Spleen (tissue), 11 donors: ENCODE measurements around the gene SLC39A1. TPM values are rescaled to one million over a fixed set of nuclear protein-coding genes. Genes with fewer than 3 reads are reported as not detected.

ENCODE experiments used
- DNase-seq: peaks from one replicate; pipeline ENCODE4 v3.0.0-alpha.2; 2020
- H3K27ac ChIP-seq, 8 donors: fragments of 200-600 bp; sonication (generic) in 7 of 8; 1 replicate in 4 of 8; 2 replicates in 4 of 8; pipeline versions ENCODE4 v1.5.0 to v1.8.0; 2016 to 2021; ENCODE audit warnings: inconsistent platforms in 4 of 8, mild to moderate bottlenecking in 4 of 8, moderate library complexity in 1 of 8
- H3K27me3 ChIP-seq, 7 donors: fragments of 200-600 bp; sonication (generic) in 6 of 7; replicated peaks in 1 of 7; 1 replicate in 4 of 7; 2 replicates in 3 of 7; pipeline versions ENCODE4 v1.5.0 to v1.8.0; 2016 to 2021; ENCODE audit warnings: inconsistent platforms in 3 of 7, mild to moderate bottlenecking in 1 of 7
- H3K36me3 ChIP-seq, 6 donors: fragments of 200-600 bp; sonication (generic) in 5 of 6; 1 replicate in 4 of 6; 2 replicates in 2 of 6; pipeline versions ENCODE4 v1.5.0 to v1.8.0; 2016 to 2021; ENCODE audit warnings: inconsistent platforms in 2 of 6
- H3K4me1 ChIP-seq, 6 donors: fragments of 200-600 bp; sonication (generic) in 5 of 6; 1 replicate in 3 of 6; 2 replicates in 3 of 6; pipeline versions ENCODE4 v1.5.0 to v1.8.0; 2016 to 2021; ENCODE audit warnings: inconsistent platforms in 3 of 6
- H3K4me3 ChIP-seq, 8 donors: fragments of 200-600 bp; sonication (generic) in 7 of 8; 1 replicate in 4 of 8; 2 replicates in 4 of 8; pipeline versions ENCODE4 v1.5.0 to v1.8.0; 2016 to 2021; ENCODE audit warnings: inconsistent platforms in 4 of 8, mild to moderate bottlenecking in 4 of 8, moderate library complexity in 2 of 8
- H3K9me3 ChIP-seq, 8 donors: fragments of 200-600 bp; sonication (generic) in 7 of 8; 1 replicate in 4 of 8; 2 replicates in 4 of 8; pipeline versions ENCODE4 v1.5.0 to v1.8.0; 2016 to 2021; ENCODE audit warnings: inconsistent platforms in 4 of 8
- CTCF ChIP-seq, 11 experiments: fragments of 200-600 bp in 7 of 11; fragments of 450-650 bp in 4 of 11; sonication (generic) in 4 of 11; IDR thresholded peaks in 8 of 11; conservative IDR thresholded peaks in 3 of 11; 1 replicate in 7 of 11; 2 replicates in 4 of 11; pipeline versions ENCODE4 v1.4.0 to v1.8.0; 2016 to 2021; ENCODE audit warnings: antibody characterized with exemption in 11 of 11, inconsistent platforms in 4 of 11, mild to moderate bottlenecking in 1 of 11
- POLR2A ChIP-seq, 3 donors: fragments of 450-650 bp; IDR thresholded peaks; one replicate each; pipeline ENCODE4 v1.5.1; 2017; ENCODE audit warnings: antibody characterized with exemption in 3 of 3, mild to moderate bottlenecking in 1 of 3
- POLR2AphosphoS5 ChIP-seq, 3 donors: sonication (generic); formaldehyde crosslinking; IDR thresholded peaks; one replicate each; pipeline ENCODE4 v1.5.1; 2017; ENCODE audit warnings: antibody characterized with exemption in 3 of 3
- WGBS, 5 donors: extraction: QIAGEN DNeasy Blood & Tissue Kit in 3 of 5; methylation state at CpG; one replicate each; pipeline versions ENCODE4 v1.1.5 to v1.1.7; 2013 to 2018; 5-methylcytosine and 5-hydroxymethylcytosine counted together
- intact Hi-C: fragments of 100-400 bp; cut with DNase I; formaldehyde crosslinking; loops from one replicate; pipeline ENCODE4 v1.15.0; 2023; ENCODE audit warnings: low total_unique reads
- polyA plus RNA-seq, 3 donors: library from polyadenylated mRNA; stranded (reverse); fragments of 200-250 nt; gene quantifications; one replicate each; pipeline ENCODE4 v1.2.1, GENCODE V29; 2013
- total RNA-seq, 7 donors: library from RNA; depleted of rRNA in 3 of 7; stranded (reverse); fragments of >200 nt in 3 of 7; fragmentation: NEBNext Ultra II Directional in 4 of 7; extraction: Animal tissue kit (Norgen Biotek cat#: 25700) in 4 of 7; gene quantifications; one replicate each; pipeline versions ENCODE4 v1.1.0 to v1.2.1, GENCODE V29; 2016 to 2021
- donor health status: healthy with polysubstance abuse.
- donor health status: DM: no; HTN: no; CAD: no; lungs with moderate emphysema.
- donor health status: DM: no; HTN: no; CAD: no.
- donor health status: Bipolar disorder and iron deficiency.
- donor health status: healthy.
- donor health status: DM: no; HTN: no; CAD: no.
- donor health status: DM: yes; HTN: yes; CAD: no.

The SLC39A1 gene
- total and polyA plus RNA-seq, 10 donors = 23.6 to 88.4 (median 69.4) TPM

DNA sequence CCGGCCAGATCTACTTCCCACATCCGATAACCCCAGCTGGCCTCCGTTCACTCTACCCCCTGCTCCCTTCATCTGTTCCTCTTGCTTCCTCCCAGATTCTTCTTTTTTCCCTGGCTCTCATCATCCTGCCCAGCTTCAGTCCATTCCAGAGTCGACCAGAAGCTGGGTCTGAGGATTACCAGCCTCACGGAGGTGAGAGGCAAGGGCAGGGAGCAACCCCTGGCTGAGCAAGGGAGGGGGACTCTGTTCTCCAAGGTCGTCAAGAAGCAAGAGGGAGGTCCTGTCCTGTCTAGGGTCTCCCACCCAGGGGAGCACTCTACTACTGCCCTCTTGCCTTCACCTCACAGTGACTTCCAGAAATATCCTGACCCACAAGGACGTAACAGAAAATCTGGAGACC, 10.2 kb upstream of the SLC39A1 start:
- intact Hi-C loops = no loop called here

GRCh38 chr1:153973071-153973470, 9.7 kb upstream of the SLC39A1 start:
- peaks cover 21 to 72% (median 39%) of the 10 kb centered on the region in 6 donors for H3K4me1 ChIP-seq
- TF ChIP-seq CTCF (IDR thresholded peaks at IDR 0.05 in 8 of 11, conservative IDR thresholded peaks at IDR 0.05 in 3 of 11) (no peak), POLR2A (IDR thresholded peaks at IDR 0.05) (no peak), POLR2AphosphoS5 (IDR thresholded peaks at IDR 0.05) (no peak)
- H3K4me3 ChIP-seq = no peak overlapping the region
- WGBS, 5 donors = 93 to 99% (median 96%) methylated on average over 3 of the region's 3 CpGs
- H3K27me3 ChIP-seq = no peaks in the 10 kb centered on the region
- DNase-seq = no peak
- peaks cover 0 to 42% (median 32%) of the 10 kb centered on the region in 6 donors for H3K36me3 ChIP-seq
- intact Hi-C loops = no loop called here
- no peaks in the 10 kb centered on the region for H3K9me3 ChIP-seq
- peak overlapping the region in 1 of 8 donors; percentile 55 for H3K27ac ChIP-seq

More for the DNA sequence above, 10.2 kb upstream of the SLC39A1 start:
- DNase-seq = peak; percentile 59
- H3K9me3 ChIP-seq = no peaks in the 10 kb centered on the region
- 82 to 92% (median 85%) methylated on average over 7 of the region's 7 CpGs for WGBS, 5 donors
- no peak overlapping the region for H3K4me3 ChIP-seq
- H3K4me1 ChIP-seq = peaks cover 23 to 72% (median 39%) of the 10 kb centered on the region in 6 donors
- H3K27me3 ChIP-seq = no peaks in the 10 kb centered on the region
- H3K27ac ChIP-seq = peak overlapping the region in 1 of 8 donors; percentile 31
- TF ChIP-seq CTCF (IDR thresholded peaks at IDR 0.05 in 8 of 11, conservative IDR thresholded peaks at IDR 0.05 in 3 of 11) (no peak), POLR2AphosphoS5 (IDR thresholded peaks at IDR 0.05) (peak in 1 of 3 donors; percentile 30)
- H3K36me3 ChIP-seq = peaks cover 0 to 42% (median 32%) of the 10 kb centered on the region in 6 donors

DNA sequence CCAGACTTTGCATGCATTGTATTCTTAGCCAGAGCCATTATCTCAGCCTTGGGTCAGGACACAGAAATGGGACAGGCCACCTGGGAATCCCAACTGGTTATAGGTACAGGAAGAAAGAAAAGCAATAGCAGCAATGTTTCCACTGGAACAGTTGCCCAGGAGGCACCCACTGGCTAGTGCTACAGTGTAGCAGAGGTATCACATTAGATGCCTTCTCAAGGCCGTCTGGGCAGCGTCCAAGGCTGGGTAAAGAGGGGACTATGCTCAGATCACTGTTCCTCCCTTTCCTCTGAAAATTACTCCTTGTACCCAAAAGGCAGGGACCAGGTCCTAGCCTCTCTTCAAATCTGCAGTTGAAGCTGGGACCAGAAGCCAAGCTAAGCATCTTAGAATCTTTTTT, 7.0 kb upstream of the SLC39A1 start:
- intact Hi-C loops = no loop called here
- Histone ChIP-seq H3K9me3 (no peaks in the 10 kb centered on the region), H3K36me3 (peaks cover 0 to 32% (median 25%) of the 10 kb centered on the region in 6 donors), H3K4me1 (peaks cover 23 to 71% (median 40%) of the 10 kb centered on the region in 6 donors), H3K27me3 (no peaks in the 10 kb centered on the region), H3K27ac (no peak overlapping the region), H3K4me3 (no peak overlapping the region)
- DNase-seq = peak; percentile 54
- TF ChIP-seq POLR2AphosphoS5 (IDR thresholded peaks at IDR 0.05) (no peak), POLR2A (IDR thresholded peaks at IDR 0.05) (no peak), CTCF (IDR thresholded peaks at IDR 0.05 in 8 of 11, conservative IDR thresholded peaks at IDR 0.05 in 3 of 11) (no peak)
- WGBS, 5 donors = 58 to 87% (median 82%) methylated on average over 2 of the region's 2 CpGs

GRCh38 chr1:153968972-153969371, 5.6 kb upstream of the SLC39A1 start:
- WGBS, 5 donors = 61 to 90% (median 83%) methylated on average over 1 to 2 of the region's 2 CpGs
- Histone ChIP-seq H3K27me3 (no peaks in the 10 kb centered on the region), H3K36me3 (peaks cover 0 to 19% (median 12%) of the 10 kb centered on the region in 6 donors), H3K4me3 (peak overlapping the region in 2 of 8 donors; percentile 65 to 83), H3K9me3 (no peaks in the 10 kb centered on the region), H3K27ac (peak overlapping the region in 5 of 8 donors; percentile 9 to 98 (median 96)), H3K4me1 (peaks cover 31 to 71% (median 49%) of the 10 kb centered on the region in 6 donors)
- intact Hi-C loops = no loop called here
- no peak for TF ChIP-seq CTCF (IDR thresholded peaks at IDR 0.05 in 8 of 11, conservative IDR thresholded peaks at IDR 0.05 in 3 of 11)
- TF ChIP-seq POLR2A (IDR thresholded peaks at IDR 0.05) = no peak
- no peak for TF ChIP-seq POLR2AphosphoS5 (IDR thresholded peaks at IDR 0.05)
- DNase-seq = peak; percentile 52
